NCI-H2196 (cell line): Measurements from ENCODE around the gene TEX2.

Experiments used
- DNase-seq: peaks from one replicate; lab custom pipeline; 2025; ENCODE audit not compliant: unreplicated experiment; lab: John Stamatoyannopoulos, UW

The TEX2 gene, protein sequence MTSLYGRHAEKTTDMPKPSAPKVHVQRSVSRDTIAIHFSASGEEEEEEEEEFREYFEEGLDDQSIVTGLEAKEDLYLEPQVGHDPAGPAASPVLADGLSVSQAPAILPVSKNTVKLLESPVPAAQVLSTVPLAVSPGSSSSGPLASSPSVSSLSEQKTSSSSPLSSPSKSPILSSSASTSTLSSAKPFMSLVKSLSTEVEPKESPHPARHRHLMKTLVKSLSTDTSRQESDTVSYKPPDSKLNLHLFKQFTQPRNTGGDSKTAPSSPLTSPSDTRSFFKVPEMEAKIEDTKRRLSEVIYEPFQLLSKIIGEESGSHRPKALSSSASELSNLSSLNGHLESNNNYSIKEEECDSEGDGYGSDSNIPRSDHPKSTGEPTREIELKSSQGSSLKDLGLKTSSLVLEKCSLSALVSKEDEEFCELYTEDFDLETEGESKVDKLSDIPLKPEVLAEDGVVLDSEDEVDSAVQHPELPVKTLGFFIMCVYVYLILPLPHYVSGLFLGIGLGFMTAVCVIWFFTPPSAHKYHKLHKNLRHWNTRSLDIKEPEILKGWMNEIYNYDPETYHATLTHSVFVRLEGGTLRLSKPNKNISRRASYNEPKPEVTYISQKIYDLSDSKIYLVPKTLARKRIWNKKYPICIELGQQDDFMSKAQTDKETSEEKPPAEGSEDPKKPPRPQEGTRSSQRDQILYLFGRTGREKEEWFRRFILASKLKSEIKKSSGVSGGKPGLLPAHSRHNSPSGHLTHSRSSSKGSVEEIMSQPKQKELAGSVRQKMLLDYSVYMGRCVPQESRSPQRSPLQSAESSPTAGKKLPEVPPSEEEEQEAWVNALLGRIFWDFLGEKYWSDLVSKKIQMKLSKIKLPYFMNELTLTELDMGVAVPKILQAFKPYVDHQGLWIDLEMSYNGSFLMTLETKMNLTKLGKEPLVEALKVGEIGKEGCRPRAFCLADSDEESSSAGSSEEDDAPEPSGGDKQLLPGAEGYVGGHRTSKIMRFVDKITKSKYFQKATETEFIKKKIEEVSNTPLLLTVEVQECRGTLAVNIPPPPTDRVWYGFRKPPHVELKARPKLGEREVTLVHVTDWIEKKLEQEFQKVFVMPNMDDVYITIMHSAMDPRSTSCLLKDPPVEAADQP

DNA sequence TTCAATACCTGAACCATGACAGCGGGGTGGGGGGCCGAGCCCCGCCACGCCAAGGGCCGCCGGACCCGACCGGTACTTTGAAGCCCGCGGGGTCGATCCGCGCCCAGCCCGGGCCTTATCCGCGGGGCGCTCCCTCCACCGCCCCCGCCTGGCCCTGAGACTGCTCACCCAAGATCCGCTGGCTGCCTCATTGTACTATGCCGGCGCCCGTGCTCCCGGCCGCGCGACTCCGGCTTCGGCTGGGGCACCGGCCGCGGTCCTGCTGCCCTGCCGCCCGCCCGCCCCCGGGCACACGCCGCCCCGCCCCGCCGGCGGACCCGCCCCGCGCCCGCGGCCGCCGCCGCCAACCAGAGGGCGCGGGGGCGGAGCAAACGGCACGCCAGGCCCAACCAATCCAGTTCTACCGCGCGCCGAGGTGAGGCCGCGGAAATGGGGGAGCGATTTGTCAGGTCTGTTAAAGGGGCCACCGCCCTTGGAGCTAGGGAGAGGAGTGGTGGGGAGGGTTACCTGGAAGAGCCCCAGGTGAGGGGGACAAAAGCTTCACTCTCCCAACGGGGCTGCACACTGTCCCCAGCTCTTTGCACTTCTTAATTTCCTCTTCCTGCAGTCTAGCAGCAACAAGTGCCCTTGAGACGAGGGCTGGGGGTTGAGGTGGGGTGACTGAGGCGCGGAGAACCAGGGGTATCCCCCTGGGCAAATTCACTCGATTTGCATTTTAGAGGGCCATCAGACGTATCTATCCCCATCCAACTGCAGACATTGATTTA lies at the start of gene TEX2:
TEX2 (minus strand) TSS at position 261 of the 767 bp plus-strand sequence. CDS start 49,043 bp downstream, outside the sequence.
- DNase-seq, result peak; percentile 94

DNA sequence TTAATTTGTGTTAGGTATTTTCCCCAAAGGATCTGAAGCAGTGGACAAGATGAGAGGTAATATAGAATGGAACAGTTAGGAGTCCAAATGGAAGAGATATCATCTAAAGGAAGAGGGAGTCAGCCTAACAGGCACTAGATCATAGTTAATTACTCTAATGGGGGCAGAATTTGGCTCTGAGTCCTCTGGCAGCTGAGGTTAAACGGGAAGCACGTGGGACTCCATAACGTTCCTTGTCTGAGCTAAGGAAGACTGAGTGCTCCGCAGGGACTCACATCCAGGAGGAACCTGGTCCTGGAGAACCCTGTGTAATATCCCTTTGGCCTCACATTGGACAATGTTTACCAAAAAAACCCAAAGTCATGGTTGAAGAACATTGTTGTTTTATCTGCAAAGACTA lies 46.6 kb upstream of the TEX2 start:
- DNase-seq, result no peak

DNA sequence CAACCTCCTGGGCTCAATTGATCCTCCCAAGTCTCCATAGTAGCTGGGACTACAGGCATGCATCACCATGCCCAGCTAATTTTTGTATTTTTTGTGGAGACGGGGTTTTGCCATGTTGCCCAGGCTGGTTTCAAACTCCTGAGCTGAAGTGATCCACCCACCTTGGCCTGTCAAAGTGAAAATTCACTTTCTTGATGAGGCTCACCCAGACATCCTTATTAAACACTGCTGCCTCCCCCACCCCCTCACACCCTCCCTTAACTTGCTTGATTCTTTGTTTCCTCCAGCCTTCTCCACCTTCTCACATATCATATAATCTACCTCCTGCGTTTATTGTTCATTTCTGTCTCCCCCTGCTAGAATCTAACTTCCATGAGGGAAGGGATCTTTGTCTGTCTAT lies 46.0 kb upstream of the TEX2 start:
- DNase-seq, result no peak

DNA sequence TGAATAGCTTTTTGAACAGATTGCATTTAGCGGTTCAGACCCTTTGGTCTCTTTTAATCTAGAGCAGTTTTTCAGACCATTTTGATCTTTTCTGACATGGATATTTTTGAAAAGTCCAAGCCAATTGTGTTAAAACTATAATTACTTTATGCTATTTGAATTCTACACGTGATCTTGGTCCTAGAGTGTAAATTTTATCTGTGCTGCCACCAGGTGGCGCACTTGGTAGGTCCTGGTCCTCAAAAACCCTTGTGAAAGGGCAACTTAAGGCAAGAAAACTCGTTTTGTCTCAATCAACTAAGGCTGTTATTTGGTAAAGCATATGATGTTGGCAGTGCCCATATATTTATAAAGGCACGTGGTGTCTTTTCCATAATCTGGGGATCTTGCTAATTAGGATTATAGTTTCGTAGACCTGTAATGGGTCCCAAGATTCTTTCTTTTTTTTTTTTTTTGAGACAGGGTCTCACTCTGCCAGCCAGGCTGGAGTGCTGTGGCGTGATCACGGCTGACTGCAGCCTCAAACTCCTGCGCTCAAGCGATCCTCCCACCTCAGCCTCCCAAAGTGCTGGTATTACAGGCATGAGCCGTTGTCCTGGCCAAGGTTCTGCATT lies 43.9 kb upstream of the TEX2 start:
- peak; percentile 62 for DNase-seq

DNA sequence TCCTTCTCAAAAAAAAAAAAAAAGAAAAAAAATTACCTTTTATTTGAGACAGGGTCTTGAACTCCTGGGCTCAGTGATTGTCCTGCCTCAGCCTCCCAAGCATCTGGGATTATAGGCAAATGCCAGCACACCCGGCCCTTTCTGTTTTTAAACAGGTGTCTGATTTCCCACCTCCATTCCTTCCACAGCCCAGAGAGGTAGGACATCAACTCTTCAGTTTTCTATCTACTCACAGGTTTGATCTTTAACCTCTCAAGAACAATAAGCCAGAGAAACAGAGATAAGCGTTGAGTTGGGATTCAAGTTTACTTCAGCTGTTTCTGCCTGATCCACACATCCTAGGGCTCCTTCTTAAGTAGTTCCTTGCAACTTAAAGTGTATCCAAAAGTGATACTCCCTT lies 41.5 kb upstream of the TEX2 start:
- DNase-seq, result no peak

DNA sequence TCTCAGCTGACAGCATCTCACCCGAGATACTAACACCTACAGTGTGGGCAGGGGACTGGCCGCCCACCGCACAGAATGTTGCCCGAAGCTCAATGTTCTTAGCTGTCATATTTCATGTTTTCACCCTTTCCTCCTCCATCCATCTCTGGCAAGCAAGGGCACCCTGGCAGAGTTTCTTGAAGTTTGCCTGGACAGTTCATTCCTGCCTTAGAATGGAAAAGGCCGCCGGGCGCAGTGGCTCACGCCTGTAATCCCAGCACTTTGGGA lies 37.6 kb upstream of the TEX2 start:
- no peak for DNase-seq

DNA sequence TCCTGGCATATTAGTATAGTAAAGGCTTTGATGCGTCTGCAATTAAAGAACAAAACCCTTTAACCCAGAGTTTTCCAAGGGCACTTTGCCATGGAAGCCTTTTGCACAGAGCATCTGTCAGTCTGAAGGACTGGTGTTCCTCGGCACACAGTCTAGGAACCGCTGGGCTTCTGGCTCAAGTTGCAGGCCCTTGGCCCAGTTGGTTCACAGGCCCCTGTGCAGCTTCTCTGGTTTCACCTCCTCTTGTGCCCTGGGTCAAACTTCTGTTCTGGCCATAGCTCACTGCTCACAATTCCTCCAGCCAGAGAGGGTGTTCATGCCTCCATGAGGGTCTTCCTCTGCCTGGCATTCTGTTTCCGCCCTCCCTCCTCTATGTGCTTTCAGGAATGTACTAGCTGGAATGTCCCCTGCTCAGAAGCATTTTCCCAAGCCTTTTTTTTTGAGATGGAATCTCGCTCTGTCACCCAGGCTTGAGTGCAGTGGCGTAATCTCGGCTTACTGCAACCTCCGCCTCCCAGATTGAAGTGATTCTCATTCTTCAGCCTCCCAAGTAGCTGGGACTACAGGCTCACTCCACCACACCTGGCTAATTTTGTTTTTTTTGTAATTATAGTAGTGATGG lies 34.5 kb upstream of the TEX2 start:
- no peak for DNase-seq

DNA sequence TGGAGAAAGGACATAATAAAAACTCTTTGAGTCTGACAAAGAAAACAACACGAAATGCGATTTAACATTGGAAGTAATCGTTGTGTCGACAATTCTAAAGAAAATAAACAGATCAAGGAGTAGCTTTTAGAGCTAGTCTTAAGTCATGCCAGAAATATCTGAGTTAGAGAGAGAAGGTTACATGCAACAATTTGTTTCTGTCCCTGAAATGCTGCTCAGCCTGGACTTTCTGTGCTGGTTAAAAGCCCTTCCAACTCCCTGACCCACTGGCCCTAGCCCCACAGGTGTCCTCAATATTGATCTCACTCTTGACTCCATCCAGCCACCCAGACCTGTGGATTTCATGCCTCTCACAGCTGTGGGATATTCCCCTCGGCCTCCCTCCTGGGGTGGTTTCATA lies 33.2 kb upstream of the TEX2 start:
- DNase-seq, result no peak

DNA sequence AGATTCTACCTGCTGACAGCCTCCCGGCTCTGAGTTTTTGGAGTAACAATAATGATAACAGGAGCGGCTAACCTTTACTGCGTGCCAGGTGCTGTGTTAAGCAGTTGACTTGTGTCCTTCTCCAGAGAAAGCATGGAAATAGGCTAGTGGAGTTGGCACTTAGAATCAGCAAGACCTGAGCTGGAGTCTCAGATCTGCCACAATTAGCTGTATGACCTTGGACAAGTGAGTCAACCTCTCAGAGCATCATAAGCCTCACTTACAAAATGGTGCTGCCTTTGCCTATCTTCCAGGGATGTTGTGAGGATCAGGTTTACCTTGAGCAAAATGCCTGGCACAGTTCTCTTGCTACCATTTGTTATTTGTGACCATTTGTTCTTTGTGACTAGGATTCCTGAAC lies 32.1 kb upstream of the TEX2 start:
- no peak for DNase-seq

DNA sequence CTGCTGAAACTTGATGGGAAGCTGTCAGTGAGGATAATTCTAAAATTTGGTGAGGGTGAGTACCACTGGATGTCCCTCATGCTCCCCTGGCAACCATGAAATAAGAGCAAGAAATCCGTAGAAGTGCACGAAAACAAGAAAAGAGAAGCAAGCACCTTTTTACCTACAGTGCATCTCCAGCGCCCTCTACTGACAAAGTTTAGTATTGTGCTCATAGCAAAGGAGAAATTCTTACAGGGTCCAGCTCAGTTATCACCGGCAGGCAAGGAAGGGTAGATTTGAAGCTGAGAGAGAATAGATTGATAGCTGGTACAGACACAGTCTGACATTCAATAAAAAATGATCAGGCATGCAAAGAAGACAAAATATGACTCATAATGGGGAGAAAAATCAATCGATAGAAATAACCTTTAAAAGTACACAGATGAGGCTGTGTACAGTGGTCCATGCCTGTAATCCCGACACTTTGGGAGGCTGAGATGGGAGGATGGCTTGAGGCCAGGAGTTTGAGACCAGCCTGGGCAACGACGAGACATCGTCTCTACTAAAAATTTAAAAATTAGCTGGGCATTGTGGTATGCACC lies 28.3 kb upstream of the TEX2 start:
- DNase-seq, result no peak

DNA sequence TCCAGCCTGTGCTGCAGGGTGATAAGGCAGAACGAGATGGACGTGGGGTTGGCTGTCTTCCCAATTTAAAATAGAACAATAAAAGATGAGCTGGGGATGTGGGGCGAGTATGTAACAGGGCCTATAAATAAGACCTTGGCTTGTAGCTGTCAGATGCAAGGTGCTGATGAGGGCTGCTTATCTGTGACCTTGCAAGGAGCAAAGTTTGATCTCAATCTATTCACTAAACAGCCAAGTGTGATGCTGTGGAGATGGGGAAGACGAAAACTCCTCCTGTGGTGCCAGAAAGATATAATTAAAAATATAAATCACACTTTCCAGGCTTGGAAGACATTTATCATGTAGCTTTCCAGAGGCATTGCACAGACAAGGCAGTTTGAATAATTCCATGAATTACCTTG lies 26.7 kb upstream of the TEX2 start:
- no peak for DNase-seq

DNA sequence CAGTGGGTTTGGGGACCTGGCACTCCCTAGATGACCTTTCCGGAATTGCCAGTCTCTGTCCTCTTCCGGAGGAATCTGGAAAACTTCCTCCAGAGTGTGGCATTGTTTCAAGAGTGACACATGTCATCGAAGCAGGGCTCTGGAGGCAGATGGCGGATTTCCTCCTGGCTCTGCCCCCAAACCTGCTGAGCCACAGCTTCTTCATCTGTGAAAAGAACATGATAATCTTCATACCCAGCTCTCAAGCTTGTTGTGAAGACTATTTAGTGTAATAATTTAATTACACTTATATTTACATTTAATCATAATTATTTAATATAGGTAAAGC lies 19.7 kb upstream of the TEX2 start:
- no peak for DNase-seq

DNA sequence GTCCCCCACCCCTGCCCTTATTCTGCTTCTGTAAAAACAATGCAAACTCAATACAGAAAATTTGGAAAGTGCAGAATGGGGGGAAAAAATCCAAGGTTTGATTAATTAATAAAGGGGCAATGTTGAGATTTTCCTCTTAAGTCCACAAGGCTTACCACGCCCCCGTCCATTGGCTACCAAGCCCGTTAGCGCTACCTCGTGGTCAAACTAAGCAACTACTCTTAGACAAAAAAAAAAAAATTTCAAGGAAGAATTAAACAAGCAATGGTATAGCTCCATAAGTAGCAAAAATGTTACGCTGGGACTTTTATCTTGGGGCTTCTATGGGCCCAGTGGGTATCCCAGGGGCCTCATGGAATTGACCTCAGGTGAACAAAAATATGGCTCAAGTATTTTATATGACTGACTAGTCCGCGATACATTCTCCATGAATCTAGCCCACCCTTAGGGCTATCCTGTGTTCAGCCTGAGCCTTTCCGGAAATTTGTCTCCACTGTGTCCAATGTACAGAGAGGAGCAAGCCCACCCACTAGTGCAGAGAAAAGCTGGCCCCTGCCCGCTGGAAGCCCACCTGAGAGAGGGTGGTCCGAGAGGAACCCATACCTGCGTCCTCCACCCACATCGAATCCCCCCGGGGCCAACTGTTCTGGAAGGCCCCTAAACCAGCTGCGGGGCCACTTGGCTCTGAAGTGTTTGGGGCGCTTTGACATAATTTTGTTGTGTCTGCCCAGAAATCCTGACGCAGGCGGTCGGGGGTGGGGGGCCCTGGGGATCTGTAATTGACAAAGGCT lies 19.1 kb upstream of the TEX2 start:
- DNase-seq, result peak; percentile 70

DNA sequence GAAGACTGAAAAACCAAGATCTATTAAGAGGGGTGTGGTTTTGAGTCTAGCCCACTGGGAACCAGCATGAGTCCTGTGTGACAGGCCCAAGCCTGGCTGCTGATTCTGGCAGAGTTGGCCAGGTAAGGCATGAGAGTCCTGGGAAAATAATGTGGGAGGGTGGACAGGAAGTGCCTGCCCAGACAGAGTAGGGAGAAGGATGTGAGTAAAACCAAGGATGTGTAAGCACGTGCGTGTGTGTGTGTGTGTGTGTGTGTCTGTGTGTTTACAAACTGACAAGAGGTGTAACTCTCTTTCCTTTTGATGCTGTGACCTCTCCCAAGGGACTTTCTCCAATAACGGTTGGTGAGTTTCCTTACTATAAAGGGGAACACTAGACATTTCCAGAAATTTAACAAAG lies 15.6 kb upstream of the TEX2 start:
- peak; percentile 9 for DNase-seq

DNA sequence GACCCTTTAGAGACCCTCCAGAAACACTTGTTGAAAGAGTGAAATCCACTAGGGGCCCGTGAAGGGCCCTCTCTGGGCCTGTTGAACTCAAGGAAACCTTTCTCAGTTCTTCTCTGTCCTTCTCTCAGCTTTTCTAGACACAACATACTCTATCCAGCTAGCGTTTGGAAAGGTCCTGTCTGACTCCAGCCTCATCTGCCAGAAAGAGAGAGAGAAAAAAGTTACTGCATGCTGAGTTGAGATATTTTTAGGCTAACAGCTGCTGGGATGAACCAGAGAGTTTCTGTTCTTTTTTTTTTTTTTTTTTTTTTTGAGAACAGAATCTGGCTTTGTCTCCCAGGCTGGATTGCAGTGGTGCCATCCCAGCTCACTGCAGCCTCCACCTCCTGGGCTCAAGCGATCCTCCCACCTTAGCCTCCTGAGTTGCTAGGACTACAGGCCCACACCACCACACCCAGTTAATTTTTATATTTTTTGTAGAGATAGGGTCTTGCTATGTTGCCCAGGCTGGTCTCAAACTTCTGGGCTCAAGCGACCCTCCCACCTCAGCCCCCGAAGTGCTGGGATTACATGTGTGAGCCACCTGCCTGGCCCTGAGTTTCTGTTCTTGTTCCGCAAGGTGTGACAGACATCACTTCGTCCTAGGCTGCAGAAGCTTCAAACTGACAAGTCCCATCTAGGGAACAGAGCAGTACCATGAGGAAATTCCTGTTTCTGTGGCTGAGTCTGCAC lies 14.9 kb upstream of the TEX2 start:
- no peak for DNase-seq

DNA sequence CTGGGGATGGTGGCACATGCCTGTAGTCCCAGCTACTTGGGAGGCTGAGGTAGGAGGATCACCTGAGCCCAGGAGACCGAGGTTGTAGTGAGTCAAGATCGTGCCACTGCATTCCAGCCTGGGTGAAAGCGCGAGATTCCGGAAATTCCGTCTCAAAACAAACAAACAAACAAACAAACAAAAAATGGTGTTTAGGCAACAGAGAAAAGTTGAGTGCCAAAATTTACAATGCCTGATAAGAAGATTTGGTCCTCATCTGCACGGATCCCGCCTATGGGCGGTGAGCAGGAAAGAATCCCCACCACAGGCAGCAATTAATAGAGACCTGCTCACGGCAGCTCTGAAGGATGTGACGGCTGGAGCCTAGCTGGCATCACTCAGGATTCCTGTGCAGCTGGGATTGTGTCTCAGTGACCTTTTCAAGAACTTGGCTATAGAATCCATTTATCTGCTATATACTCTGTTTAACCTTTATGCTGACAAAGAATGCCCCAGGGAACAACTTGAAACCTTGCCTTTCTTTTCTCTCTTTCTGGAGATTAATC lies 14.0 kb upstream of the TEX2 start:
- DNase-seq, result no peak

DNA sequence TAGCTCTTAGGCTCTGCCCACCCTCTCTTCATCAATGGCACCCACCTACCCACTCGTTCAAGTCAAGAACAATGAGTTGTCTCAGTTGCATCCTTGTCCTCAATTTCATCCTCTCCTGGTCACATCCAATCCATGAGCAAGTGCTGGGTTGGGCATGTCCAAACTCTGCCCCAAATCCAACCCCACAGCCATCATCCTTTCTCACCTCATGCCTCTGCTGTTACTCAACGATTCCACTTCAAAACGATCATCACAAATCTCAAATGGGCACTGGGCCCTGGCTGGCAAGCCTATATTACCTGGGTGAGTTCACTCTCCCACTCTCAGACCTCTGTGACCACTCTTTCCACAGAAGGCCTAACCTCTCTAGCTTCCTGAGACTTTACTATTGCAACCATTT lies 12.0 kb upstream of the TEX2 start:
- DNase-seq, result no peak

DNA sequence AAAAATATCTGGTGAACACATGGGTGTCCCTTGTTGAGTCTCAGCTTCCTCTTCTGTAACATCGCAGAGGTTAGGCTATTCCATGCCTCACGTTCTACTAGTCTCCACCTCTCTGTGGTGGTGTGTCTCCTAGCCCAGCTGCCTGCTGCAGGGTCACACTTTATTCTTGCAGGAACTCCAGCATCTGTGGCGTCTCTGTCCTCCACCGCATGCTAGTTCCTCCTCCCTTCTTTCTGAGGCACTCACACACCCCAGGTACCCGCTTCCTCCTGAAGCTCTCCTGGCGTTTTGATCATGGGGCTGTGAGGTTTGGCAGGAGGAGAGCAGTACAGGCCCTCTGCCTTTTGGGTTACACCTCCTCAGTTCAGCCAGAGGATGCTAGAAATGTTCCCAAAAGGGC lies 9.9 kb upstream of the TEX2 start:
- no peak for DNase-seq
